ENCODE measurements around the gene LACTBL1.
A peak's percentile ranks its signal among the peaks of the same experiment; 100 is the strongest.

Gene LACTBL1

DNA sequence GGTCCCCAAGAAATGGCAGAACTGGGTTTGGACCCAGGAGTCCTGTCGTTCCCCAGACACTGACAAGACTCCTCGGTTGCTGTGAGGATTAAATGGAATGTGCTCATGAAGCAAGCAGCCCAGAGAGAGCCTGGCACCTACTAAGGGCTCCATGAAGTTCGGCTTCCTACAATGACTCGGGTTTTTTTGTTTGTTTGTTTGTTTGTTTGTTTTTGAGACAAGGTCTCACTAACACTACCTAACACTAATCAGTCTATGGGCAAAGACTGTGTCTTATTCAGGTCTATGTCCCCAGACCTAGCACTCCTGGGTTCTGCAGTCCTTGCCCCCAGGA is 3.4 kb upstream of the LACTBL1 start:
- POLR2A ChIA-PET (ENCODE audit: low non-redundant PET): no interaction called here
- no peak overlapping the region for H3K27ac ChIP-seq
- CTCF ChIA-PET: interaction anchor here (0.6 kb wide), 1 partner anchor 113 kb away, joined by 4 read pairs; no protein-coding TSS in a partner anchor
- TF ChIP-seq, protein P1, sequence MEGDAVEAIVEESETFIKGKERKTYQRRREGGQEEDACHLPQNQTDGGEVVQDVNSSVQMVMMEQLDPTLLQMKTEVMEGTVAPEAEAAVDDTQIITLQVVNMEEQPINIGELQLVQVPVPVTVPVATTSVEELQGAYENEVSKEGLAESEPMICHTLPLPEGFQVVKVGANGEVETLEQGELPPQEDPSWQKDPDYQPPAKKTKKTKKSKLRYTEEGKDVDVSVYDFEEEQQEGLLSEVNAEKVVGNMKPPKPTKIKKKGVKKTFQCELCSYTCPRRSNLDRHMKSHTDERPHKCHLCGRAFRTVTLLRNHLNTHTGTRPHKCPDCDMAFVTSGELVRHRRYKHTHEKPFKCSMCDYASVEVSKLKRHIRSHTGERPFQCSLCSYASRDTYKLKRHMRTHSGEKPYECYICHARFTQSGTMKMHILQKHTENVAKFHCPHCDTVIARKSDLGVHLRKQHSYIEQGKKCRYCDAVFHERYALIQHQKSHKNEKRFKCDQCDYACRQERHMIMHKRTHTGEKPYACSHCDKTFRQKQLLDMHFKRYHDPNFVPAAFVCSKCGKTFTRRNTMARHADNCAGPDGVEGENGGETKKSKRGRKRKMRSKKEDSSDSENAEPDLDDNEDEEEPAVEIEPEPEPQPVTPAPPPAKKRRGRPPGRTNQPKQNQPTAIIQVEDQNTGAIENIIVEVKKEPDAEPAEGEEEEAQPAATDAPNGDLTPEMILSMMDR (conservative IDR thresholded peaks at IDR 0.05; ENCODE audit: low read depth): no peak
- no peak for DNase-seq (ENCODE audit: low spot score)

DNA sequence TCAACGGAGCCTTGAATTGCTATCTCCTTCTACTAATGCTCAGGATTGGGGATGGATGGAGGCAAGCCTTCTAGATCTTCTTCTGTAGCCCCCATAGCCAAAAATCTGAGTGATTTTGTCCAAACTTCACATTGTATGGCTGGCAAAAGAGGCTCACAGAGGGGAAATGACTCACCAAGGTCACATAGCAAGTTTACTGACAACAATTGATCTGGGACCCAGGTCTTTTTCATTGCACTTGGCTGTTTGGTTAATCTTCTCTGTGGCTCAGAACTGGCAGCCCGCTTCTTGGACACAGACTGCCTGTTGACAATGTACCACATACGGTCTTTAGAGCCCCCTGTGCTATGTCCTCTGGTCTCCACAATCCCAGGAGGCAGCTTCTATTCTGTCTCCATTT is 3.0 kb upstream of the LACTBL1 start:
- CTCF ChIA-PET: interaction anchor here (0.6 to 0.7 kb wide), 2 partner anchors 11 to 114 kb away, joined by 3 to 4 read pairs; no protein-coding TSS in a partner anchor
- TF ChIP-seq, protein P1 (conservative IDR thresholded peaks at IDR 0.05; ENCODE audit: low read depth): no peak
- POLR2A ChIA-PET (ENCODE audit: low non-redundant PET): no interaction called here
- no peak for DNase-seq (ENCODE audit: low spot score)
- H3K27ac ChIP-seq: no peak overlapping the region

DNA sequence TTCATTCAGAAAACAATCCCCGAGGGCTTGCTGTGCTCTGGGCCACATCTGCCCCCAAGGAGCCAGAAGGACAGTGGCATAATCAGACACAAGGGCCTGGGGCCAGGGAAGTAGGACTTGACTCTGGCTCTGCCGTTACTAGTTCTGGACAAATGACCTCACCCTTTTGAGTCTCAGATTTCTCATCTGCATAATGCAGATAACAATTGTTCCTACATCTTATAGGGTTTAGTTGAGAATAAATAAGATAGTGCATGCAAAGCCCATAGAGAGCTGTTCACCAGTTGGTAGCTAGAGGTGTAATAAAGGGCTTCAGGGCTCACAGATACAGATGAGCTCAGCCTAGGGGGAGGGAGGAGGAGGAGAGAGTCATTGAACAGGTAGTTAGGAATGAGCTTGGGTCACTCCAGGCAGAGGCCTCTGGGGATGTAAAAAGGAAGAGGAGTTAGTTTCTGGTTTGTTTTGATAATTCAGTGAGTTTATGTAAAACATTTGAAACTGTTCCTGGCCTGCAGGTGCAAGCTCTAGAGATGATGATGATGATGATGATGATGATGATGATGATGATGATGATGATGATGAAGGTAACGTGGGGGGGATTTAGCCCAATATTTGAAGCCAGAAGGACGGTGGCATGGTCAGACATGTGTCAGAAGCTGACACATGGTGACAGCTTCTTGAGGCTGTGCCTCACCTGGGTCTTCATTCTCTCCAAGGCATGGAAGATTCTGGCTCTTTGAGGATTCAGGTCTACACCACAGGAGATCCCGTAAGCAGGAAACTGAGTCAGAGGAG is 858 bp downstream of the LACTBL1 start:
- DNase-seq (ENCODE audit: low spot score): peak; percentile 36
- POLR2A ChIA-PET (ENCODE audit: low non-redundant PET): no interaction called here

DNA sequence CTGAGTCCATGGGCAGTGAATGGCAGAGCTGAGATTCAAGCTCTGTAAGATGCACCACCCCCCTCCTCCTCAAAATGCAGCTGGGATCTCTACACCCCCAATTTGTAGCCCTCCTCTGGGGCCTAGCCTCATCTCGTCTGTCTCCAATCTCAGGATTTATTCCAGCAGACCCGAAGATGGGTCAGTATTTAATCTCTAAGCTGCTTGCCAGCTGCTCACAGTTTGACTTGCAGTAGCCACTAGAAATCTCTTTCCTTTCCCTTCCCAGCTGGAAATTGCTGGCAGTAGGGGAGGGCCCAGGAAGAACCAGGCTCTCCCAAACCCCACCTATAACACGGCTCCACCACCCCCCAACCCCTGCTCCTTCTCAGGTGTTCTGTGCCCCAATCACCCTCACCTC is 1.5 kb downstream of the LACTBL1 start:
- H3K27ac ChIP-seq: no peak overlapping the region
- TF ChIP-seq, protein P1 (conservative IDR thresholded peaks at IDR 0.05; ENCODE audit: low read depth): no peak
- no peak for DNase-seq (ENCODE audit: low spot score)
- POLR2A ChIA-PET (ENCODE audit: low non-redundant PET): no interaction called here
- CTCF ChIA-PET: no interaction called here

More for the DNA sequence above, 858 bp downstream of the LACTBL1 start:
- CTCF ChIA-PET: interaction anchor here (0.6 kb wide), 1 partner anchor 534 kb away, joined by 3 read pairs; no protein-coding TSS in a partner anchor
- no peak overlapping the region for H3K27ac ChIP-seq
- TF ChIP-seq, protein P1 (conservative IDR thresholded peaks at IDR 0.05; ENCODE audit: low read depth): no peak

DNA sequence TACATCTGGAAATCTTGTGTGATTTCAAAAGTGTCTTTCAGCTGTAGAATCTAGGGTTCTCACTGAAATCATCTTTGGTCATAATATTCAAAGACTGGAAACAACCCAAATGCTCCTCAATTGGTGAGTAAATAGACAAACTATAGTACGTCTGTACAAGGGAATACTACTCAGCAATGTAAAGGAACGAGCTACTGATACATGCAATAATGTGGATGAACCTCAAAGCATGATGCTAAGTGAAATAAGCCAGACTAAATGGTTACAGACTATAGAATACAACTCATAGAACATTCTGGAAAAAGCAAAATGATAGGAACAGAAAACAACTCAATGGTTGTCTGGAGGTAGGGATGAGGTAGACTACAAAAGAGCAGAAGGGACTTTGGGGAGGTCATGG is 2.6 kb downstream of the LACTBL1 start:
- ChIA-PET CTCF (interaction anchor here (0.7 kb wide), 1 partner anchor 17 kb away, joined by 4 read pairs; no protein-coding TSS in a partner anchor), POLR2A (ENCODE audit: low non-redundant PET) (no interaction called here)
- DNase-seq (ENCODE audit: low spot score): no peak
- H3K27ac ChIP-seq: no peak overlapping the region
- TF ChIP-seq, protein P1 (conservative IDR thresholded peaks at IDR 0.05; ENCODE audit: low read depth): no peak

DNA sequence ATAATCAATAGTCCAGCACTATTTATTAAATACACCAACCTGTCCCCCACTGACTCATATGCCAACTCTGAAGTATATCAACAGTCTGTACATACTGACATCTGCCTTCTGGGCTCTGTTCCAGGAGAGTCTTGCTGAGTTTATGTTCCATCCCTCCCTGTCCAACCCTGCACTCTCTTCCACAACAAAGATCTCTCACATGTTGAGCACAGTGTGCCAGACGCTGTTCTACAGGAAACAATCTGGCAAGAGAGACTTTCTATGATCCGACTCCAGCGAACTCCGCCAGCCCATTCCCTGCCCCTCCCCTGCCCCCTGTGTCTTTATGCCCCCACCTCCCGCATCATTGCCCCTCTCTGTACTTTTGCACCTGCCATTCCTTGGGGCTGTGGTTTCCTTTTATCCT is 3.4 kb downstream of the LACTBL1 start:
- DNase-seq (ENCODE audit: low spot score): peak; percentile 41
- POLR2A ChIA-PET (ENCODE audit: low non-redundant PET): no interaction called here
- CTCF ChIA-PET: interaction anchor here (0.7 kb wide), 1 partner anchor 16 kb away, joined by 4 read pairs; no protein-coding TSS in a partner anchor
- TF ChIP-seq, protein P1 (conservative IDR thresholded peaks at IDR 0.05; ENCODE audit: low read depth): no peak
- H3K27ac ChIP-seq: no peak overlapping the region
